HepG2 (cell line): ENCODE results near the gene ACOX3. TPM values are rescaled to one million over a fixed set of nuclear protein-coding genes. Genes with fewer than 3 reads are reported as not detected.

Experiments used
- ATAC-seq: fragments of 200-7000 bp; cut with Tn5 transposase; 3 replicates; pipeline ENCODE4 v1.9.1; 2020; ENCODE audit warnings: mild to moderate bottlenecking, moderate library complexity
- BruUV-seq: library from RNA; stranded (reverse); fragments of 400-500 nt; replicated peaks from 2 replicates; lab custom pipeline; 2021; lab: Mats Ljungman, UMichigan
- CTCF ChIA-PET: fragments of 300-600 bp; formaldehyde crosslinking; extraction: SDS; loops from one replicate; lab custom pipeline; 2021; ENCODE audit warnings: low total read pairs, inconsistent platforms, low intra/inter-chr PET ratio; lab: Yijun Ruan, JAX
- POLR2A ChIA-PET: fragments of 350-600 bp; sonication (Branson Sonifier 250); formaldehyde crosslinking; loops from one replicate; lab custom pipeline; 2020; ENCODE audit warnings: antibody characterized with exemption, inconsistent platforms; lab: Yijun Ruan, JAX
- DNase-seq: peaks from one replicate; pipeline ENCODE4 v3.0.0-alpha.2; 2015; ENCODE audit warnings: low spot score
- FAIRE-seq: peaks from 3 replicates; lab custom pipeline; 2011; peaks lifted over from hg19 to GRCh38; lab: Jason Lieb, UNC
- H2AFZ ChIP-seq: one replicate; pipeline ENCODE4 v1.6.1; 2011; ENCODE audit warnings: low read length, inconsistent platforms
- H3K27ac ChIP-seq: fragments of 300-600 bp; 3 replicates; pipeline ENCODE4 v1.8.0; 2011; ENCODE audit warnings: mixed run types, mild to moderate bottlenecking, mixed read lengths, low read length, inconsistent platforms; ENCODE audit not compliant: insufficient read depth; ENCODE audit errors: extremely low read length
- H3K27me3 ChIP-seq, 2 experiments: fragments of 200-600 bp in 1 of 2; 2 replicates in 1 of 2; 3 replicates in 1 of 2; pipeline versions ENCODE4 v1.6.0 to v1.8.0; 2011; ENCODE audit warnings: low read length in 2 of 2, mild to moderate bottlenecking in 2 of 2, moderate library complexity in 2 of 2, inconsistent platforms in 1 of 2; ENCODE audit not compliant: insufficient read depth in 2 of 2, control insufficient read depth in 1 of 2
- H3K36me3 ChIP-seq, 2 experiments: fragments of 200-600 bp in 1 of 2; replicated peaks in 1 of 2; 2 replicates in 1 of 2; 3 replicates in 1 of 2; pipeline versions ENCODE4 v1.5.1 to v1.8.0; 2011; ENCODE audit warnings: low read length in 2 of 2, inconsistent platforms in 1 of 2; ENCODE audit not compliant: insufficient read depth in 2 of 2, control insufficient read depth in 1 of 2
- H3K4me1 ChIP-seq: 2 replicates; pipeline ENCODE4 v1.5.1; 2012; ENCODE audit warnings: low read length, inconsistent platforms; ENCODE audit not compliant: insufficient read depth
- H3K4me2 ChIP-seq: 2 replicates; pipeline ENCODE4 v1.6.0; 2011; ENCODE audit warnings: low read depth, low read length, inconsistent platforms
- H3K4me3 ChIP-seq, 3 experiments: fragments of 200-600 bp in 1 of 3; sonication (generic), shearing (Covaris generic) in 1 of 3; replicated peaks in 1 of 3; 2 replicates each; pipeline ENCODE4 v1.5.1; 2011 to 2016; ENCODE audit warnings: low read length in 3 of 3, inconsistent platforms in 2 of 3, low read depth in 2 of 3, mild to moderate bottlenecking in 2 of 3, control low read depth in 1 of 3, mixed read lengths in 1 of 3; ENCODE audit not compliant: insufficient read depth in 1 of 3
- H3K79me2 ChIP-seq: one replicate; pipeline ENCODE4 v1.6.1; 2011; ENCODE audit warnings: low read length, inconsistent platforms; ENCODE audit not compliant: insufficient read depth
- H3K9ac ChIP-seq: 2 replicates; pipeline ENCODE4 v1.6.0; 2011; ENCODE audit warnings: mild to moderate bottlenecking, low read depth, low read length, inconsistent platforms; ENCODE audit not compliant: insufficient read depth
- H3K9me3 ChIP-seq: 2 replicates; pipeline ENCODE4 v1.5.1; 2012; ENCODE audit warnings: mild to moderate bottlenecking, low read length
- H4K20me1 ChIP-seq: 2 replicates; pipeline ENCODE4 v1.6.0; 2011; ENCODE audit warnings: inconsistent platforms, mild to moderate bottlenecking, low read length, moderate library complexity; ENCODE audit not compliant: insufficient read depth
- ATF5 ChIP-seq: sonication (generic); formaldehyde crosslinking; IDR thresholded peaks from 2 replicates; pipeline ENCODE4 v1.4.0; 2020; ENCODE audit warnings: mild to moderate bottlenecking, low read depth, missing genetic modification reagents
- EP300 ChIP-seq, 3 experiments: sonication (generic) in 1 of 3; formaldehyde crosslinking in 1 of 3; IDR thresholded peaks; 2 replicates each; pipeline versions ENCODE4 v1.5.1 to v1.6.1; 2011 to 2020; ENCODE audit warnings: low read depth in 2 of 3, low read length in 2 of 3, borderline replicate concordance in 1 of 3, improper control_type of control experiment in 1 of 3, mild to moderate bottlenecking in 1 of 3, missing genetic modification reagents in 1 of 3, moderate library complexity in 1 of 3
- HOXA3 ChIP-seq: sonication (generic); formaldehyde crosslinking; IDR thresholded peaks from 2 replicates; pipeline ENCODE4 v1.5.0; 2020; ENCODE audit warnings: missing genetic modification reagents
- KDM6A ChIP-seq: IDR thresholded peaks from 2 replicates; pipeline ENCODE4 v1.6.1; 2016; ENCODE audit warnings: low read depth
- NFATC3 ChIP-seq: sonication (generic); formaldehyde crosslinking; IDR thresholded peaks from 2 replicates; pipeline ENCODE4 v1.5.1; 2020; ENCODE audit warnings: mild to moderate bottlenecking, missing genetic modification reagents
- SIN3B ChIP-seq: fragments of 150-350 bp; IDR thresholded peaks from 2 replicates; pipeline ENCODE4 v1.6.1; 2014; ENCODE audit warnings: low read length
- ZBTB10 ChIP-seq: sonication (generic); formaldehyde crosslinking; IDR thresholded peaks from 2 replicates; pipeline ENCODE4 v1.4.0; 2020; ENCODE audit warnings: missing genetic modification reagents, borderline replicate concordance
- ZNF546 ChIP-seq: sonication (generic); formaldehyde crosslinking; conservative IDR thresholded peaks from 2 replicates; pipeline ENCODE4 v1.8.1; 2023; ENCODE audit warnings: mild to moderate bottlenecking, missing genetic modification reagents
- ZNF564 ChIP-seq: sonication (generic); formaldehyde crosslinking; IDR thresholded peaks from 2 replicates; pipeline ENCODE4 v1.8.1; 2023; ENCODE audit warnings: mild to moderate bottlenecking, missing genetic modification reagents
- ZNF609 ChIP-seq: sonication (generic); formaldehyde crosslinking; IDR thresholded peaks from 2 replicates; pipeline ENCODE4 v1.4.0; 2020; ENCODE audit warnings: mild to moderate bottlenecking, missing genetic modification reagents, borderline replicate concordance
- ZNF841 ChIP-seq: sonication (generic); formaldehyde crosslinking; IDR thresholded peaks from 2 replicates; pipeline ENCODE4 v1.8.1; 2023; ENCODE audit warnings: missing genetic modification reagents, borderline replicate concordance
- WGBS: methylation state at CpG from one replicate; pipeline ENCODE4 v1.1.6; 2017; ENCODE audit warnings: low lambda C conversion rate; 5-methylcytosine and 5-hydroxymethylcytosine counted together
- in situ Hi-C: cut with HindIII; loops from 2 replicates; pipeline ENCODE4 v1.10.0; 2017; ENCODE audit warnings: low pct_unique_long_range_greater_than_20kb; ENCODE audit not compliant: extremely low pct_ligation_motif_present
- intact Hi-C: fragments of 100-400 bp; cut with micrococcal nuclease; formaldehyde crosslinking; loops from one replicate; pipeline ENCODE4 v1.10.0; 2022; ENCODE audit not compliant: unreplicated experiment
- polyA plus RNA-seq, 8 experiments: library from polyadenylated mRNA; depleted of rRNA in 3 of 8; stranded (reverse) in 7 of 8; unstranded in 1 of 8; fragments of >200 nt; fragmentation: Illumina TruSeq in 4 of 8; extraction: Trizol in 4 of 8; gene quantifications; 2 replicates each; pipeline versions ENCODE4 v1.2.1 to v1.2.3, GENCODE V29; 2011 to 2016; ENCODE audit warnings: low read depth in 4 of 8, missing spikeins in 1 of 8, mixed read lengths in 1 of 8; ENCODE audit not compliant: insufficient read depth in 1 of 8
- total RNA-seq, 5 experiments: library from RNA; depleted of rRNA; stranded (reverse); fragments of >200 nt; fragmentation: Illumina TruSeq; extraction: Trizol; gene quantifications; 2 replicates each; pipeline ENCODE4 v1.2.3, GENCODE V29; 2016; ENCODE audit warnings: low read depth in 1 of 5

Gene ACOX3
- total and polyA plus RNA-seq, 2 of the 13 experiments (the other 11 are each of a cell fraction or from before 2014, with no cell fraction given), result 4.2 to 17.8 TPM

GRCh38 chr4:8380511-8381415 is 59.8 kb downstream of the ACOX3 start (continued):
- no peak for TF ChIP-seq HOXA3 (CRISPR knock-in tag)
- TF ChIP-seq NFATC3 (CRISPR knock-in tag), result no peak
- no peak for TF ChIP-seq SIN3B

- FAIRE-seq (no peak), DNase-seq (no peak), ATAC-seq (no peak)
- no TSS peak for BruUV-seq
- 95% methylated on average over 6 of the region's 6 CpGs for WGBS
- H3K9ac ChIP-seq, result no peak overlapping the region
- H4K20me1 ChIP-seq, result no peaks in the 10 kb centered on the region
- H3K79me2 ChIP-seq, result no peaks in the 10 kb centered on the region
- POLR2A ChIA-PET, result no interaction called here
- H3K27ac ChIP-seq, result no peak overlapping the region
- H3K27me3 ChIP-seq, result no peaks in the 10 kb centered on the region
- TF ChIP-seq ATF5, result no peak
- TF ChIP-seq ZNF564, result no peak
- TF ChIP-seq ZNF546 (CRISPR knock-in tag), result no peak
- TF ChIP-seq ZNF609 (CRISPR knock-in tag), result no peak
- TF ChIP-seq KDM6A (CRISPR knock-in tag), result no peak
- TF ChIP-seq ZBTB10 (CRISPR knock-in tag), result no peak
- TF ChIP-seq ZNF841 (CRISPR knock-in tag), result no peak
- TF ChIP-seq EP300 (IDR thresholded peaks at IDR 0.05; ENCODE audit: low read depth in 2 of 2, low read length in 2 of 2), result no peak
- no peak for TF ChIP-seq EP300 (CRISPR knock-in tag; IDR thresholded peaks at IDR 0.05; ENCODE audit: borderline replicate concordance)
- H3K4me2 ChIP-seq, result no peak overlapping the region
- CTCF ChIA-PET, result no interaction called here
- in situ Hi-C loops (no loop called here), intact Hi-C loops (no loop called here)
- H3K36me3 ChIP-seq, result no peaks in the 10 kb centered on the region
- H3K9me3 ChIP-seq, result no peaks in the 10 kb centered on the region
- peaks cover 15% of the 10 kb centered on the region for H3K4me1 ChIP-seq
- H3K4me3 ChIP-seq, result no peak overlapping the region
- no peak overlapping the region for H2AFZ ChIP-seq
Measured at GRCh38 chr4:8379771-8380170, 60.8 kb downstream of the ACOX3 start.
